Tibial nerve (tissue), 3 donors: ENCODE data around the gene CAPN15.

Source experiments
- POLR2A ChIP-seq, 2 donors: fragments of 450-650 bp; IDR thresholded peaks; one replicate each; pipeline ENCODE4 v1.6.1; 2017; ENCODE audit warnings: antibody characterized with exemption in 2 of 2, mild to moderate bottlenecking in 2 of 2, moderate library complexity in 2 of 2
- TF ChIP-seq, protein P1 (sequence below), 5 experiments: fragments of 200-600 bp in 3 of 5; fragments of 450-650 bp in 2 of 5; sonication (generic) in 3 of 5; IDR thresholded peaks; one replicate each; pipeline ENCODE4 v1.5.1; 2016 to 2019; ENCODE audit warnings: antibody characterized with exemption in 5 of 5, mild to moderate bottlenecking in 3 of 5, moderate library complexity in 2 of 5

DNA sequence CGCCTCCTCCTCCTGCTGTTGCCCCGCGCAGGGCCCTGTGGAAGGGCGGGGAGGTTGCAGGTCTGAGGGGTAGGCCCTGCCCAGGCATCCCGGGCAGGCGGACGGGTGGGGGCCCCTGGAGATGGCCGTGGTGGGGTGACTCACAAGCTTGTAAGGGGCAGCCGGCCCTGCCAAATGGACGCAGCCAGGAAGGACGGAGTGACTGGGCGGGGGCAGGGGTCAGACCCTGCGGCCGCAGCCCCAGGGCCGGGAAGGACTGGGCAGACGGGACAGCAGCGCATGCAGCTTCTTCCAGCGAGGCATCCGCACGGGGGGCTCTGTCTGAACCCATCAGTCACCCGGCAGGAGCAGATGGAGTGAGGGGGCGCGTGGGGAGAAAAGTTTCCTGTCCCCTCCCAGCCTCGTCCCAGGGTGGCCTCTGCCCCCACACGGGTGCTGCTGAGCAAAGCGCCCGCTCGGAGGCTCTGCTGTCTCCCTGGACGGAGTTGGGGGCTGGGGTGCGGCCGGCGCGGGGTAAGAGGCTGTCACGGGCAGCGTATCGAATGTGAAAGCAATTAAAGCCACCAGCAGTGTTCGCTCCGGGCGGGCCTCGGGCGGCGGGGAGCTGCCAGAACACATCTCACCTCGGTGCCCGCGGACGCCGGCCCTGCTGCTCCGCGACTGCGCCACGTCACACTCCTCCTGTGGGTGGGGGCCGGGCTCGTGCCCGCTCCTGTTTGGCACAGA, 27.3 kb downstream of the CAPN15 start:
- TF ChIP-seq, protein P1, sequence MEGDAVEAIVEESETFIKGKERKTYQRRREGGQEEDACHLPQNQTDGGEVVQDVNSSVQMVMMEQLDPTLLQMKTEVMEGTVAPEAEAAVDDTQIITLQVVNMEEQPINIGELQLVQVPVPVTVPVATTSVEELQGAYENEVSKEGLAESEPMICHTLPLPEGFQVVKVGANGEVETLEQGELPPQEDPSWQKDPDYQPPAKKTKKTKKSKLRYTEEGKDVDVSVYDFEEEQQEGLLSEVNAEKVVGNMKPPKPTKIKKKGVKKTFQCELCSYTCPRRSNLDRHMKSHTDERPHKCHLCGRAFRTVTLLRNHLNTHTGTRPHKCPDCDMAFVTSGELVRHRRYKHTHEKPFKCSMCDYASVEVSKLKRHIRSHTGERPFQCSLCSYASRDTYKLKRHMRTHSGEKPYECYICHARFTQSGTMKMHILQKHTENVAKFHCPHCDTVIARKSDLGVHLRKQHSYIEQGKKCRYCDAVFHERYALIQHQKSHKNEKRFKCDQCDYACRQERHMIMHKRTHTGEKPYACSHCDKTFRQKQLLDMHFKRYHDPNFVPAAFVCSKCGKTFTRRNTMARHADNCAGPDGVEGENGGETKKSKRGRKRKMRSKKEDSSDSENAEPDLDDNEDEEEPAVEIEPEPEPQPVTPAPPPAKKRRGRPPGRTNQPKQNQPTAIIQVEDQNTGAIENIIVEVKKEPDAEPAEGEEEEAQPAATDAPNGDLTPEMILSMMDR (IDR thresholded peaks at IDR 0.05) = no peak
- TF ChIP-seq POLR2A (IDR thresholded peaks at IDR 0.05) = no peak
